NCI-H1694 treated with DMSO at 0.1 percent for 48 hours (cell line): ENCODE measurements around the gene VAMP4.
"Not testable (repeated sequence)": the region's sequence is repeated elsewhere in the genome, so short reads cannot be mapped to it uniquely, and the experiment has no call there.

Source experiments
- DNase-seq: peaks from one replicate; lab custom pipeline; 2025; lab: John Stamatoyannopoulos, UW

The VAMP4 gene

DNA sequence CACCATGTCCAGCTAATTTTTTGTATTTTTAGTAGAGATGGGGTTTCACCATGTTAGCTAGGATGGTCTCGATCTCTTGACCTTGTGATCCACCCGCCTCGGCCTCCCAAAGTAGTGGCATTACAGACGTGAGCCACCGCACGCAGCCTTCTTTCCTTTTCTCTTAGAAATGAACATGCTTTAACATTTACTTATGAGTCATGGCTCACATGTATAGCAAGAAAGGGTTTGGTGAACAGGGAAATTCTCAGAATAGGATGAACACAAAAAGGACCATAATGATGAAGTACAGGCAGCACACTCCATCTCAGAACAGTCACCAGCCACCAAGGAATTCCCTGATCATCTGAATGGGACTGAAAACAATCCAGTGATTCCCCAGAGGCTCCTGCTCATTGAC lies 9.4 kb upstream of the VAMP4 start:
- DNase-seq: no peak

DNA sequence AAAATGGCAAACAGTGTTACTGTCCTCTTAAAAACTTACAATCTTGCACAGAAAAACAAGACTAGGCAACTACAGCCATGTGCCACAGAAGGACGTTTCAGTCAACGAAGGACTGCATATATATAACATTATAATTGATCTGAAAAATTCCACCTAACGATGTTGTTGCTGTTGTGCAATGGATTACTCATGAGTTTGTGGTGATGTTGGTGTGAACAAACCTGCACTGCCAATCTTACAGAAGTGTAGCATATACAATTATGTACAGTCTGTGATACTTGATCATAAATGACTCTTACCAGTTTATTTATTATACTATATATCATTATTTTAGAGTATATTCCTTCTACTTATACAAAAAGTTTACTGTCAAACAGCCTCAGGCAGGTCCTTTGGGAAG lies 6.8 kb upstream of the VAMP4 start:
- no peak for DNase-seq

DNA sequence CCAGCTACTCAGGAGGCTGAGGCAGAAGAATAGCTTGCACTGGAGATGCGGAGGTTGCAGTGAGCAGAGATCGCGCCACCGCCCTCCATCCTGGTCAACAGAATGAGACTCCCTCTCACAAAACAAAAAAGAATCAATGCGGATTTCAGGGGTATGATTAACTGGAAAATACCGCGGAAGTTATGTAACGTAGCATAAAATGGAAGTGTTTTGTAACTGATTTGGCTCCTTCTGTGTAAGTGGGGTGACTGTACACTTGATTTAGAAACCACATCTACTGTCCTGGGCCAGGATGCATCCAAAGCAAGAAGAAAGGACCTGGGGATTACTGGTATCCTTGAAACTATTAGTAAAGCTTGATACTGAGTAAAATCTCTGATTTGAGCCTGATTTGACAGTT lies 3.1 kb upstream of the VAMP4 start:
- DNase-seq: no peak

DNA sequence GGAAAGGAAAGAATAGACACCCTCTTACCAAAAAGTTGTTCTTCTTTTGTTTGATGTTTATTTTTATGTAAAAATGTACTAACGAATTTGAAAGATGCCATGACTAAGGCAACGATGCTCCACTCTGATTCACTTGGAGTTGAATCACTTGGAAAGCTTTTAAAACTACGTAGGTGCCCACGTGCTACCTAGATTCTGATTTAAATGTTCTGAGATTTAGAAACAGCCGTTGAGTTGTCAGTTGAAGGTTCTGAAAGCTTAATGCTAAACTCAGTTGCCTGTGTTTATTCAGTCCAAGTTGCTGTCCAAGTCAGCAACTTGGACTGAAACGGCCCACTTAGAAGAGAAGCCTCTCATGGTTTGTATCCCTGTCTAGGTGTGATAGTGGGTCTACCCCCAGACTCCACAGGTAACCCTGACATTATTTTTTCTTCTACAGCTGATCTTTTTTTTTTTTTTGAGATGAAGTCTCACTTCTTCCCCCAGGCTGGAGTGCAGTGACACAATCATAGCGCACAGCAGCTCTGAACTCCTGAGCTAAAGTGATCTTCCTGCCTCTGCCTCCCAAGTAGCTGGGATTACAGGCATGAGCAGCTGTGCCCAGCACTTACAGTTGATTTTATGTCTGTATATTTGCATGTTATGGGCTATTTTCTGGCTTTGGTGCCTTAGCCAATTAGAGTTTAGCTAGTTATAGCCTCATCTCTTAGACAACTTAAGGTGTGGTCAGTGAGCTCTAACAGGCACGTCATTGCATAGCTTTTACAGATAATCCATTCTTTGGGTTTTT lies 1.4 kb upstream of the VAMP4 start:
- no peak for DNase-seq

DNA sequence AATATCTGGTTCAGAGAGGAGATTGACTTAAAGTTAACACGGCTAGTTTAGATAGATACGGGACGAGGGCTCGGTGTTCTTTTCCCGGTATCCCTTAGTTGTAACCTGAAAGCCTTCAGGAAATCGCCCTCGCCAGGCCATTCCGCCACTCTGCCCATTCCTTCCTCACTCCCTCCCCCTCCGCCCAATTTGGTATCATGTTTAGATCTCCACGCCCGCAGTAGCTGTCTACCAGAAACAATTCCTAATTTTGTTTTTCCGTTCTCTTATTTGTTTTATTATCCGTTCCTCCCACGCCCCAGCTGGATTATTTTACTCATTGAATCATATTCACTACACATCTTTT lies 685 bp upstream of the VAMP4 start:
- no peak for DNase-seq

DNA sequence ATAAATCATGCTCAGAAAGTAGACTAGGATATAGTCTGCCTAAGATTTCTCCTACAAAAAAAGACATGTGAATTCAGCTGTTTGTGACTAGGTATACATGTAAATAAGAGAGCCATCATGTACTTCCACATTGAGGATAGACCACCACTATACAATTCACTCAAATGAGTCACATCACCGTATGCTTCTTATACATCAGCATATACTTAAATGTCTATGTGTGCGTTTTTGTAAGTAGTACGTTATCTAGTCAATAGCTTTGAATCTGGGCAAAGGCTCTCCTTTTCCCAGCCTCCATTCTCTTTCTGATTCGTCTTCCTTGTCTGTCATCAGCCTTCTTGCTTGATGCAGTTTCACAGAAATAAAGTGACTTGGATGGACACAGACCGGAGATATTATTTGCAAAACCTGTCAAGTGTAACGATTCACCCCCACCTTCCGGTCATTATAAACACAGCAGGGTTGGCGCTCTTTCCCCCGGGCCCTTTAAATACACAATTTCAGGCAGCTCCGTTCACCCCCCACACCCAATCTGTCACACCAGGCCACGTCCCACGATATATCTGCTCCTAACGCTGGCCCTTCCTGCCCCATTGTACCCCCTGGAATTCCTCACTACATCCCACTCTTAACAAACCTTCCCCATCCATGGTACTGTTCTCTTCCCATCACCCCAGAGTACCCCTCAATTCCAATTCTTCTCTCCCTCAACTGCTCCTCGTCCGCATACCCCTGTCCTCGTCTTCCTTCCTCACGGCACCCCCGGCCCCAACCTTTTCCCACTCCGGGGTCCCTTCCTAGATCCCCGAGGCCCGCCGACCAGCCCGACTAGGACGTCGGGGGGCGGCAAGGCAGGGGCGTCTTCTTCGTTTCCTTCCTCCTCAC lies 636 bp downstream of the VAMP4 start:
- DNase-seq: peak; percentile 29

DNA sequence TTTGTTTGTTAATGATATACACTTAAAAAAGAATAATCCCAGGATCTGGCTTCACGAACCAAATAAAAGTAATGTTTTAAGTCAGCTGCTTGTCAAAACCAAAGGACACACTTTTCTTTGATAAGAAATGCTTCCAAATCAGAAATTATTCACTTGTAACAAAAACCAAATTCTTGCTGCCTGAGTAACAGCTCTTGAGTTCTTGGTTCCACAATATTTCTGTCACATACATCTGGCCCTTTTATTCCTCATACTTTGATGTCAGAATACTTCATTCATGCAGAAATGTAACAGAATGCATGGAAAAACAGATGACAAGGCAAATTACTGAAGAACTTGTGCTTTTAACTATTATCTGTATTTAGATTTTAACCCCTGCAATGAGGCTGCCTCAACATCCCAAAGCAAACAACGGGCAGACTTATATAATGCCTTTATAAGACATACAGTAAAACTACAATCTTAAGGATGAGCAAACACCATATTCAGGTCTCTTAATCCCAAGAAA lies 1.5 kb downstream of the VAMP4 start:
- DNase-seq: no peak

DNA sequence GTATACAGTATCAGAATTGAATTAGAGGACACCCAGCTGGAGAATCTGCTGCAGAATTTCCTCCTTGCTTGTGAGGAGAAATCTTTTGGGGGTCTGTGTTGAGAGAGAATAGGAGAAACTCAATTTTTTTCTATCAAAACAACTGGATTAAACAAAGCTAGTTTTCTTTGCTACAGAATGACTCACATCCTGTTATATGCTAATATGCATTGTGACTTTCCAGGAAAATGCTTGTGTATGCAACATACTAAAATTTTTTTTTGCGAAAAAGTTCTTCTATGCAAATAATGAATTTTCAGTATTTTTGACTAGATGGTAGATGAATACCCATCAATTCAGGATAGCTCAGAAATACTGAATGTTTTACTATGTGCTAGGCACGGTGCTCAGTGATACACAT lies 2.2 kb downstream of the VAMP4 start:
- no peak for DNase-seq

DNA sequence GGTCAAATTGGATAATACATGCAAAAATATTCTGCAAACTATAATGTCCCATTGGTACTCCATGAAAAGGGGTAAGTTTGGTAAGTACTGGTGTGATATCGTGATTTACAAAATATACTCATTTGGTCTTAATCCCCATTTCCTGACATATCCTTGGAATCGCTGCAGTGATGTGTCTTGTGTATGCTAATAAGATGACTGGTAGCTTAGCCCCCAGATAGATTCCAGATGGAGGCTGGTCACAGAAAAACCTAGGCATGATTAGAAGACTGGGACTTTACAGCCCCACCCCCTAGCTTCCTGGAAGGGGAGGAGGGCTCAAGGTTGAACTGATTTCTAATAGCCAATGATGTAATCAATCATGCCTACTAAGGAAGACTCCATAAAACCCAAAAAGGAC lies 3.0 kb downstream of the VAMP4 start:
- no peak for DNase-seq

DNA sequence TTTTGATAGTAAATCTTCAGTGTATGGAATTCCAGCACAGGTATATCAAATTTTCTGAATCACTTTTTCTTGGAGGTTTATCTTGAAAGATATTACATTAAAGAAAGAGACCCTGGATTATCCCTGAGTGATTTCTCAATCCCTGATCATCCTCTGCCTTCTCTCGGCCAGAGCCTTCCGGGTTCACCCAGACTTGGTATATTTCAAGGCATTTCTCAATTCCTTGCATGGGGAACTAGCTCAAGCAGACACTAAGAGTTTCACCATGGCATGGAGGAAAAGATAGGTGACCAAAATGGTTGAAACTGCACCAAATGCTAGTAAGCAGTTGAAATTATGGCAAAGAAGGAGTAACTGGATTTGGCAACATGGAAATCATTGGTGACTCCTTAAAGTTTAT lies 5.7 kb downstream of the VAMP4 start:
- DNase-seq: no peak

DNA sequence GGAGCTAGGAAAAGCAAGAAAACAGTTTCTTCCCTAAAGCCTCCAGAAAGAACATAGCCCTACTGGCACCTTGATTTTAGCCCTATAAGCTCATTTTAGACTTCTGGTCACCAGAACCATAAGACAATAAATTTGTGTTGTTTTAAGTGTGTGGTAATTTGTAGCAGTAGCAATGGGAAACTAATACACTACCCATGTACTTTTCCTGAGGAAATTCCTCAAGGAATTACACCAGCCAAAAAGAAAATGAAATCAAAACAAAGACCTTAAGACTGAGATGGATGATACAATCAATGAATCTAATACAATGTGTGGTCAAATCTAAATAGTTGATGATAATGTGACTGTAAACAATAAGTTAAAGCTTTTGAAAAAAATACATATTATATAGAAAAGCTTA lies 11.8 kb downstream of the VAMP4 start:
- no peak for DNase-seq

DNA sequence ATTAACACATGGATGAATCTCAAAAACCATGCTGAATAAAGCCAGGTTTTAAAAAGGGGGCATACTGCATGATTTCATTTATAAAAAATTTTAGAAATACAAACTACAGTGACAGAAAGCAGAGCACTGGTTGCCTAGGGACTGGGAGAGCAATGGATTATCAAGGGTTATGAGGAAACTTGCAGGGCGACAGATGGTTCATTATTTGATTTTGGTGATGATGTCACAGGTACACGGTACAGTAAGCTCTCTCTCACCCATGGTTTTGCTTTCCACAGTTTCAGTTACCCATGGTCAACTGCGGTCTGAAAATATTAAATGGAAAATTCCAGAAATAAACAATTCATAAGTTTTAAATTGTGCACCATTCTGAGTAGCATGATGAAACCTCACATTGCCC lies 14.1 kb downstream of the VAMP4 start:
- no peak for DNase-seq

DNA sequence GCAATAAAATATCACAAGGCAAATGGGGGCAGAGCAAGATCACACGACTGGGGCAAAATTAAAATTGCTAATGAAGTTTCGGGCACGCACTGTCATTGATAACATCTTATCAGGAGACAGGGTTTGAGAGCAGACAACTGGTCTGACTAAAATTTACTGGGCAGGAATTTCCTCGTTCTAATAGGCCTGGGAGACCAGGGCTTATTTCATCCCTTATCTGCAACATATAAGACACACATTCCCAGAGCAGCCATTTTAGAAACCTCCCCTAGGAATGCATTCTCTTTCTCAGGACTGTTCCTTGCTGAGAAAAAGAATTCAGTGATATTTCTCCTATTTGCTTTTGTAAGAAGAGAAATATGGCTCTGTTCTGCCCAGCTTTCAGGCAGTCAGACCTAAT lies 18.7 kb downstream of the VAMP4 start:
- DNase-seq: not testable (repeated sequence)

DNA sequence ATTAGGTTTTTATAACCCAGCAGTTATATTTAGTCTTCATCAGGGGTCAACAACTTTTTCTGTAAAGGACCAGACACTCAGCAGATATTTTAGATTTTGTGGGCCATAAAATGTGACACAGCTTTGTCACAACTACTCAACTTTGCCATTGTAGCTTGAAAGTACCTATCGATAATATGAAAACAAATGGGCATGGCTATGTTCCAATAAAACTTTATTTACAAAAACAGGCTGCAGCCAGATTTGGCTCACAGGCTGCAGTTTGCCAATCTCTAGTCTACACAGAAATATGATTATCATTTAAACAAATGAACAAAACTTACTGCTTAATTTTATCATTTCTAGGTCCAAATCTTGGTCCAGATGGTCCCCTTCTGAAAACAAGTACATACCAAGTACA lies 23.0 kb downstream of the VAMP4 start:
- DNase-seq: no peak

DNA sequence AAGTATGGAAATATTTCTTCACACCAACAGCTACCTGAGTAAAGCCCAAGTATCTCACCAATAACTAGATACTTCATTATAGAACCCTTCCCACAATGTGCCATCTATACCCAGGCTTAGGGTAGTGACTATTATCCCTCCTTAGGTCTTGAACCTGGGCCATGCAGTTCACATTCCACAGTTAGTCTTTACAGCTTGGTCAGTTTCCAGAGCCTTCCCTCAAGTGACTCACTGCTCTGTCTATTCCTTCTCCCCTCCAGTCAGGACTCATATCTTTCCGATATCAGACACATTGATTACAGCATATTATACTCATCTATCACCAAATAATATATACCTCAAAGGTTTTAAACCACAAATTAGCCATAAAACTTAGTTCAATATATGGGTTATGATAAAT lies 23.6 kb downstream of the VAMP4 start:
- DNase-seq: no peak

DNA sequence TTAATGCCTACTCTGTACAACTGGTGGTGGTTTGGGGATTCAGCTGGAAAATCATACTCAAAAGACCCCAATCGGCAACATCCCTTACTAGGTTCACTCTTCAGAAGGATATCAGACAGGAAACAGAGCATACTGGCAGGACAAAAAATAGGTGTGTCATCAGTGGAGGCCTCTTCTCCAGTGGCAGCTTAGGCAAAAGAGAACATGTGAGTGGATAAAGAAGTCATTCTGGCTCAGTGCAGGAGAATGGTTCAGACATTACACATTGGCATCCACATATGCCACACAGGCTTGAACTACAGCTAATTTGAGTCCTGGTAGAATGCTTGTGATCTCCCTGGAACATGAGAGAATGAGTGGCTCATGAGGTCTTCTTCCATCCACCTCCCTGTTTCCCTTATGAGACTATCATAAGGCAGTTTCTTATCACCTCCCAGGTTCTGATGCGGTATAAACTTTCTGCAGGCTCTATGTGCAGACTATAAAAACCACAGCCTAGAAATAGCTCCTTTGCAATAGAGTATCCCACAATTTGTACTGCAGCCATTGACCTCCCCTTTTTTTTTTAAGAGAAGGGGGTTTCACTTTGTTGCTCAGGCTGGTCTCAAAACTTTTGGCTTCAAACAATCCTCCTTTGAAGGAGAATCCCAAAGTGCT lies 24.7 kb downstream of the VAMP4 start:
- no peak for DNase-seq

DNA sequence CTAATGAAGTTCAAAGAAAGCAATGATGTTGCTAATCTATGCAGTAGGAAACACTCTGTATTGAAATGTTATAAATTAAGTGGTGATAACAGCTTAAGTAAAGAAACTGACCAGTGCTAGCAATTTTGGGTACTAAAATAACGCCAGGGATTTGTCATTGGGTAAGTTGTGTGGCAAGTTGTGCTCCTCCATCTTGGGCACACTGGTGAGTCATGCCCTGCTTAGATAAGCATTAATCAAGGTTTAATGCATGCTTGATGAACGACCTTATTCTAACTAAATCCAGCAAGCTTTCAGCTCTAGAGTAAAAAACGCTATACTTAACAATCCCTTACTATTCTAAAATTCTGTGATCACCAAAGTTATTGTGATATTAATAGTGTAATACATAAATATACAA lies 25.2 kb downstream of the VAMP4 start:
- DNase-seq: no peak

DNA sequence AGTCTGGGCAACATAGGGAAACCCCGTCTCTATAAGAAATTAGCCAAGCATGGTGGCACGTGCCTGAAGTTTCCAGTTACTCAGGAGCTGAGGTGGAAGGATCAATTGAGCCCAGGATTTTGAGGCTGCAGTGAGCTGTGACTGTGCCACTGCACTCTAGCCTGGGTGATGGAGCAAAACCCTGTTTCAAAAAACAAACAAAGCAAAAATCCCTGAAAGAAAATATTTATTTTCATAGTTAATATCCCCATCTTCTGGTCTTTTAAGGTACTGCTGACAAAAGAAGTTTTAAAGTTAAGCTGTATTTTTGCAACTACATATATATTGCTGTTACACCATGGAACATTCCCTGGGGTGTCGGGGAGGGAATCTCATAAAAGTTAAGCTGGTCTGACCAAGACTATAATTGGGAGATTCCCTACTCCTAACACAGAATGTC lies 26.0 kb downstream of the VAMP4 start:
- DNase-seq: peak; percentile 10

DNA sequence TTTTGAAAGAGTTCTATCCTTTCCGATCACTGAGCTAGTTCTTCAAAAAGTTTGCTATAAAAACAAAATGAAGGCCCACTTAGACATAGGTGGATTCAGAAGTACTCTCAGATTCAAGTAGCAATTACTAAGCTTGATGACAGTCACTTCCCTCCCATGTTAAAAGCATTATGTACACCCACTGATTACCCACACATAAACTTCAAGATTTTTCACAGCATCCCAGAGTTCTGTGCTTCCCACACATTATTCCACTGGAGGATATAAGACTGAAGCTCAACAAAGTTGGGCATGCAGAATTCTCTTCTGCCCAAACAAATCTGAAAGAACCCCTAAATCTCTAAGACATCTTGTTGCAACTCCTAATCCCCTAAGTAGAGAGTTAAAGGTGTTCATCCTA lies 29.5 kb downstream of the VAMP4 start:
- DNase-seq: no peak

DNA sequence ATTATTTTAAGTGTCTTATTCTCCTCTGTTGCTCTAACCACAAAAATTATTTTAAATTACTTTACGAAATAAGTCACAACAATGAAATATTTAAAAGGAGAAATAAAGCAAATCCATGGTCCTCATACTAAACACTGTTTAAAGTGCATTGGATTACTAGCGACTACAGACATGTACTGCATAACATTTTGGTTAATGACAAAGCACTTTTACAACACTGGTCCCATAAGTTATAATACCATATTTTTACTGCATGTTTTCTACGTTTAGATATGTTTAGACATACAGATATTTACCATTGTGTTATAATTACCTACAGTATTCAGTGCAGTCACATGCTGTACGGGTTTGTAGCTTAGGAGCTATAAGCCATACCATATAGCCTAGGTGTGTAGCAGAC lies 30.2 kb downstream of the VAMP4 start:
- no peak for DNase-seq

DNA sequence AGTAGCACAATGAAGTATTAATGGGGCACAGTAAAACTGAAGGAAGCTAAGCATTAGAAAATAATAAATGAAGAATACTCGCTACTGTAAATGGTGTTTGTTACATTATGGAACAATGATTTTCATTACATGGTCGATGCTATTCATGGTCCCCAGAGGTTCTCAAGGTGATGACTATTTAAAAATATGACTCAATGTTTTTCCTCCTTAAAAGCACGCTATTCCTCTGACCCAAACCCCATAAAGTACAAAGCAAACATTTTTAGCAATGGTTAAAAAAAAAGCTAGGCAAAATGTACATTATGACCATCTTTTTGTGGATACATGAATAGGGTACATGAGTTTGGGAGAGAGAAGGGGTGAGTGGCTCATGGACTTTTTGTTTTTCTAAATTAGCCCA lies 34.3 kb downstream of the VAMP4 start:
- DNase-seq: no peak

DNA sequence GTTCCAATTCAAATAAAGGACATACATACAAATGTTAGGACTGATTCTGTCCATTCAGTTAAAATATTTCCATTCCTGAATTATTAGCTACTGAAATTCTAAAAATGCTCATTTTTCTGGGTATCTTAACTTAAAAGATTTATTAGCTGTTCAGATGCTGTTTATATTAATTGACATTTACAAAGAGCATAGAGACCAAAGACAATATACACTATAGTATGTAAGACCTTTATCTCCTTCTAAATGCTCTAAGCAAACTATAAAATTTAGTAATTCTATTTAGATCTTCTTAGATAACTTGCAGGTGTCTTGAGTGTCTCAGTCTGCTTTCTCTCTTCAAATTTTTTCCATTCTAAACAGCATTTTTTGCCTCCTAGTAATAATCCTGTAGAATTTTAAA lies 39.3 kb downstream of the VAMP4 start:
- no peak for DNase-seq

DNA sequence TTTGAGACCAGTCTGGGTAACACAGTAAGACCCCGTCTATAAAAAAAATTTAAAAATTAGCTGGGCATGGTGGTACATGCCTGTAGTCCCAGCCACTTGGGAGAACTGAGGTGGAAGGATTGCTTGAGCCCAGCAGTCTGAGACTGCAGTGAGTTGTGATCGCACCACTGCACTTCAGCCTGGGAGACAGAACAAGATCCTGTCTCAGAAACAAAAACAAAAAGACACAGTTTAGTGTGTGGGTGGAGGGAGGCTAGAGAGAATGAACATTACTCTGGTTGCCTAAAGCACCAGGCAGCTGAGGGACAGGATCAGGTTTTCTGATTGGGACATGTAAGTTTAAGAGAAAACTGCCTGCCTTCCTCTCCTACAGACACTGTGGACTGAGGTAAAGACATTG lies 42.3 kb downstream of the VAMP4 start:
- DNase-seq: no peak
